ENCODE results near the gene HOXD4. TPM values are rescaled to one million over a fixed set of nuclear protein-coding genes. Genes with fewer than 3 reads are reported as not detected.

Gene HOXD4
- total and polyA plus RNA-seq, 2 of the 4 experiments (the other 2 are of a cell fraction) = not detected

GRCh38 chr2:176131848-176132158, 19.5 kb upstream of the HOXD4 start:
- H2BK120ac ChIP-seq (ENCODE audit: low read depth, low read length) = no peak overlapping the region
- no peak overlapping the region for H4K91ac ChIP-seq (ENCODE audit: insufficient read depth, low read depth, low read length)
- no peaks in the 10 kb centered on the region for H3K79me1 ChIP-seq (ENCODE audit: low read depth in 1 of 2, low read length in 2 of 2)
- TF ChIP-seq MXI1 (IDR thresholded peaks at IDR 0.05; ENCODE audit: borderline replicate concordance, low read depth, low read length) (no peak), RAD21 (IDR thresholded peaks at IDR 0.05; ENCODE audit: low read length) (no peak), BHLHE40 (IDR thresholded peaks at IDR 0.05; ENCODE audit: low read depth, low read length) (no peak), MAZ (IDR thresholded peaks at IDR 0.05; ENCODE audit: borderline replicate concordance, low read depth, low read length) (no peak), FOS (IDR thresholded peaks at IDR 0.05; ENCODE audit: low read depth, low read length) (no peak), MAFK (IDR thresholded peaks at IDR 0.05; ENCODE audit: low read depth, low read length) (no peak), CEBPB (IDR thresholded peaks at IDR 0.05; ENCODE audit: low read depth, low read length) (no peak), RCOR1 (IDR thresholded peaks at IDR 0.05; ENCODE audit: insufficient replicate concordance, low read length) (no peak), CTCF (conservative IDR thresholded peaks at IDR 0.05; ENCODE audit: low read depth, low read length) (no peak)
- TF ChIP-seq, protein P1, sequence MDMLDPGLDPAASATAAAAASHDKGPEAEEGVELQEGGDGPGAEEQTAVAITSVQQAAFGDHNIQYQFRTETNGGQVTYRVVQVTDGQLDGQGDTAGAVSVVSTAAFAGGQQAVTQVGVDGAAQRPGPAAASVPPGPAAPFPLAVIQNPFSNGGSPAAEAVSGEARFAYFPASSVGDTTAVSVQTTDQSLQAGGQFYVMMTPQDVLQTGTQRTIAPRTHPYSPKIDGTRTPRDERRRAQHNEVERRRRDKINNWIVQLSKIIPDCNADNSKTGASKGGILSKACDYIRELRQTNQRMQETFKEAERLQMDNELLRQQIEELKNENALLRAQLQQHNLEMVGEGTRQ (IDR thresholded peaks at IDR 0.05; ENCODE audit: low read depth, low read length) = no peak
- H3K27me3 ChIP-seq (ENCODE audit: control insufficient read depth, insufficient read depth, low read length) = peaks cover 88% of the 10 kb centered on the region
- H4K8ac ChIP-seq (ENCODE audit: low read depth in 2 of 2, low read length in 2 of 2) = no peak overlapping the region
- H4K5ac ChIP-seq (ENCODE audit: low read depth, low read length) = no peak overlapping the region
- no peak overlapping the region for H2AK5ac ChIP-seq (ENCODE audit: low read depth, low read length)
- intact Hi-C loops (cut with micrococcal nuclease) (no loop called here), in situ Hi-C loops (cut with MboI; ENCODE audit: low sequenced_read_pairs) (no loop called here), dilution Hi-C loops (cut with HindIII; ENCODE audit: low sequenced_read_pairs, unreplicated experiment) (no loop called here)
- no peaks in the 10 kb centered on the region for H3K36me3 ChIP-seq (ENCODE audit: control insufficient read depth, insufficient read depth, low read length)
- ChIA-PET POLR2A (ENCODE audit: unreplicated experiment) (no interaction called here), CTCF (interaction anchor here (0.7 to 3.1 kb wide), 6 partner anchors 9 to 1017 kb away, joined by 3 to 23 read pairs (median 3); no protein-coding TSS in a partner anchor)
- no peak overlapping the region for H2AK9ac ChIP-seq (replicated peaks; ENCODE audit: low read depth, low read length, poor library complexity)
- no peak overlapping the region for H2AFZ ChIP-seq (replicated peaks; ENCODE audit: low read length, poor library complexity)
- H3K4me2 ChIP-seq (ENCODE audit: low read depth, low read length) = no peak overlapping the region
- H3K14ac ChIP-seq (replicated peaks; ENCODE audit: low read depth, low read length) = no peak overlapping the region
- H2BK5ac ChIP-seq (ENCODE audit: low read depth, low read length, poor library complexity, severe bottlenecking) = no peak overlapping the region
- no peak overlapping the region for H2BK15ac ChIP-seq (ENCODE audit: low read depth, low read length)
- H3K9me3 ChIP-seq (ENCODE audit: control insufficient read depth, insufficient read depth, low read length) = peaks cover 1% of the 10 kb centered on the region
- no peaks in the 10 kb centered on the region for H3K4me1 ChIP-seq (ENCODE audit: control insufficient read depth, insufficient read depth, low read length)
- H4K20me1 ChIP-seq (ENCODE audit: insufficient read depth, low read length) = no peaks in the 10 kb centered on the region
- no peak for ATAC-seq (ENCODE audit: low read depth)
- no peak for DNase-seq
- H3K9ac ChIP-seq (ENCODE audit: low read depth, low read length) = no peak overlapping the region
- WGBS, 2 experiments (ENCODE audit: extremely low coverage in 2 of 2, insufficient read length in 1 of 2) = no CpG with 5 or more reads among the region's 4 CpGs
- H3K23ac ChIP-seq (ENCODE audit: low read depth, low read length) = no peak overlapping the region
- H3K9me1 ChIP-seq (ENCODE audit: insufficient read depth, low read length) = no peaks in the 10 kb centered on the region
- no peak overlapping the region for H3K4ac ChIP-seq (ENCODE audit: low read depth, low read length)
- no peak overlapping the region for H2BK20ac ChIP-seq (ENCODE audit: low read depth, low read length)
- no TSS peak for BruUV-seq (replicated peaks)
- H3K18ac ChIP-seq (ENCODE audit: low read depth, low read length) = no peak overlapping the region
- H3K27ac ChIP-seq (ENCODE audit: insufficient read depth, low read length) = no peak overlapping the region
- H3K4me3 ChIP-seq (ENCODE audit: insufficient read depth, low read depth, low read length) = no peak overlapping the region
- no peak overlapping the region for H3K56ac ChIP-seq (ENCODE audit: extremely low read depth, insufficient read depth, low read length)
